Activated T-helper 1 cell treated with Interleukin-2 at 50 U/mL for 16 hours (primary cell): ENCODE data around the gene MRPS35.

Experiments
- DNase-seq: peaks from one replicate; pipeline ENCODE4 v3.0.0-alpha.2; 2020; ENCODE audit warnings: low read depth

The MRPS35 gene

DNA sequence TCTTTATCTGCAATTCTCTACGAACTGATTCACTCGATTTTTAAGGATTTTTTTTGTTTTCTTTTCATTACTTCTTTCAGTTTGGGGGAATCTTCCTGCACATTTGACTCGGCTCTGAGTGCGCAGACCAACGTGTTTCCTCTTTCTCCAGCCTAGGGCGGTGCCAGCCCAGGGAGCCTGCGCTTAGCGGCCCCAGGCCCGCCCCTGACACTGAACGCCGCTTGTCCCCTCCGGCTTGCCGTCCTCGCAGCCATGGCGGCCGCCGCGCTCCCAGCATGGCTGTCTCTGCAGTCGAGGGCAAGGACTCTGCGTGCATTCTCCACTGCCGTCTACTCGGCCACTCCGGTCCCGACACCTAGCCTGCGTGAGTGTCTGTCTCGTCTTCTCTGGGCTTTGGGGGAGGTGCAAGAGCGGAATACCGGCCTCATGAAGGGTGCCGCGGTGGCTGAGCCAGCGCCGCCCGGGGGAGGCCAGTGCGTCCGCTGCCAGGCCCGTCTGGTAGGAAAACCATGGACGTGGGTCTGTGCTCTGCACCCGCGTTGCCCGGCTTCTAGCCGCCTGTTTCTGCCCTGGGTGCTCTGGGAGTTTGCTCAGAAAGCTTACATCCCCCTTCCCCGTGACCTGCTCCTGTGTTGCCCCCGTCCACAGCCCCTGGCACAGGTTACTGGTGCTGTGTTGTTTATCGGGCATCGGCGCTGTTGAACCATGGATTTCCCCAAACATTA is at the start of gene MRPS35:
TSS of gene MRPS35 (plus strand) at position 241 of the 725 bp plus-strand sequence. CDS start at position 253, 12 bp downstream.
- peak; percentile 80 for DNase-seq

DNA sequence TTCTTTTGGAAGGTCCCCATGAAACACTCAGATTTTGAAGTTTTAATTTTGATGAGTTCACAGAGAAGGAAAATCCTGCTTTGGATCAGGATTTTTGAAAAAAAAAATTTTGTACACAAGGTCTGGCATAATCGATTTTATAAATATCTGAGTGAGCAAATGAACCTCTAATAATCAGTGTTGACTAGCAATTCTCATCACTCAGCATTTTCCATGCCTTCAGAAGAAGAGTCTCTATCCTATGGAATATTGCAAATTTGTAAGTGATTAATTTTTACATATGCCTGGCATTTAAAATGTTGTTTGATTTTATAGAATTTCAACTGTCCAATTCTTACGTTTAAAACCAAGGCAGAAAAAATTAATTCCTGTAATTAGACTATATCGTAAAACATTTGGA is 44.9 kb upstream of the MRPS35 start:
- DNase-seq: no peak

DNA sequence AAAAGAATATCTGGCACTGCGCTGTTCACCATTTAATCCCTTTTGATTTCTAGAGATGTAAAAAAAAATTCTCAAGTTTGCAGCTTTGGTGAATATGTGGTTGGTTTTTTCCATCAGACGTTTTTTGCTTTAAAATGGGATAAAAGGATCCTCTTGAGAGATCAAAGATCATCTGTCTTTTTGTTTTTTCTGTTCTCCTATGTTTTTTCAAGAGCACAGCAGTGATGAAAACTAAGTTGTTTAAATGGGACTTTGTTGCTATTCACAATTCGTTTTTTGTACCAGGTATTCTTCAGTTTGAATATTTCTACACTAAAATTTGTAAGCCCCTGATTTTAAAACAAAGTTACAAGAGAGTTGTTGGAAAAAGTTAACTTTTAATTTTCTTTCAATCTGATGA is 44.1 kb upstream of the MRPS35 start:
- DNase-seq: no peak

DNA sequence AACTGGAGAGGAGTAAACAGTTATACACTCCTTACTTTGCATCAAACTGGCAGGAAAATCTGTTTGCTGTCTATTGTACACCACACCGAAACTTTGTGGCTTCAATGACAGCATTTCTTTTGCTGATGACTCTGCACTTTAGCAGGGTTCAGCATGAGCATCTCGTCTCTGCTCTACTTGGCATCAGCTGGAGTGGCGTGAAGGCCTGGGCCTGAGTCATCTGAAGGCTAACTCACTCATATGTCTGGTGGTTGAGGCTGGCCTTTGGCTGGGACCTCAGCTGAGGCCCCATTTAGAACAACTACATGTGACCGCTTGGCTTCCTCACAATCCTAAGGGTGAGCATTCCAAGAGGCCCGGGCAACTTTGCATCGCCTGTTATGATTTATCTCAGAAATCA is 43.1 kb upstream of the MRPS35 start:
- DNase-seq: no peak

DNA sequence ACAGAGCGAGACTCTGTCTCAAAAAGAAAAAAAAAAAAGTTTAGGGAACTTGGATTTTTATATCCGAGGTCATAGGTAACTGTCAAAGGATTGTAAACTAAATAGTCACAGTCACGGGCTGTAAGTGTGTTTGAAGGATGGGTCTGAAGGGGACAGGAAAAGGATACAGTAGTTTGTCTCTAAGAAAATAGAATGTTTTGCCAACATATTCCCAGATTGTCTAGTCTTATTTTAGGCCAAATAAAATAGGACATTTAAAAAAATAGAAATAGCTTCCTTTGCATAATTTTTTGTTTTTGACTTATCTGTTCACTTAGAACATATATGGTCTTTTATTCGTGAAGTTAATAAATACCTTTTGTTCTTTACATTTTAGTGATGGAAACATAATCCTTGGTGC is 38.6 kb upstream of the MRPS35 start:
- DNase-seq: no peak

DNA sequence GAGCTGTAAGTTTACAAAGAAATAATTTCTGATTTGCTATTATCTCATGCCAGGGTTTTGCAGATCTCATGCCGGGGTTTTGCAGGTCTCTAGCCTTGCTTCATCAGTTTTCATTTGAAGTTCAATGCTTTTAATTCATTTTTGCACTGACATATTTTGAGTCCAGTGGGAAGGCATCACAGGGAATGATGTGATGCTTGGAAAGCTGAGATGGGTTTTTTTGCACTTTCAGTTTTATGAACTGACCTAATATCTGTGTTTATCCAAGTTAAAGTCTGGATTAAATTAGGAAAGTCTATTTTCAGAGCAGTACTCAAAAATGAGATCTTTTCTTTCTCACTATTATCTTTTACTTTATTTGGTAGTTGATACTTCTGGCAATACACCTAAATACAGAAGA is 38.0 kb upstream of the MRPS35 start:
- no peak for DNase-seq

DNA sequence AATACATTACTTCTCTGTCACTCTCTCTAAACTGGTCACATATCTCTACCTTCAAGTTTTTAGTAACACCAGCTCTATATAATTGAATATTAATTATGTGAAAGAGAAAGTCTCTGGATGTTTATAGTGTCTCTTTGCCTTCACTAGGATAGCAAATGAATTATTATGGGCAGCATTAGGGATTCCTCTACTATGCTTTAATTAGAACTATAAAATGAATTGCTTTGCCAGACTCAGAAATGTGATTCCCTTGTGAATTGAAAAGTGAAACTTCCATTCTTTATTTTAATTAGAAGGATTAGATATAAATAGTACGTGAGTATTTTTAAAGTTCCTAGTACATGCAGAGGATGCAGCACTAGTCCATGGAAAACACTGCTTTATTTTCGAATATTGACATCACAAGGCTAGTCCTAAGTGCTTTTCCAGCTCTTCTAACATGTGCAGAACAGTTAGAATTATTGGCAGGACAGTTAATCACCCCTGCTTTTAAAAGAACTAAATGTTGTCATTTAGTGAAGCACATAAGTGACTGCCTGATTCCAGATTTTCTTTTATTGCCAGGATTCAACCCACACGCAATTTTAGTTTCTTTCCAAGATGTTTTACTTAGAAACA is 37.4 kb upstream of the MRPS35 start:
- no peak for DNase-seq

DNA sequence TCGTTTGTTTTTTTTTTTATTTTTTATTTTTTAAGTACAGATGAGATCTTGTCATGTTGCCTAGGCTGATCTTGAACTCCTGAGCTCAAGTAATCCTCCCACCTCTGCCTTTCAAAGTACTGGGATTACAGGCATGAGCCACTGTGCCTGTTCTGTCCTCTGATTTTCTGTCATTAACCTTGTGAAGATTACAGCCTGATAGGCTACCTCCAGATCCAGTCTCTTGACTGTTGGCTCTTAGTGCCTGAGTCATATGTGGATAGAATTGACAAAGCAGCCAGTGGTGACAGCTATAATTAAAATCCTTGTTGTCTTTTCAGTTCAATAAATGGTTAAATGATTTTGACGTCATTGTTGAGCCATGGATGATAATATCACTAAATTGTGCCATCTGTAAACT is 35.6 kb upstream of the MRPS35 start:
- no peak for DNase-seq

DNA sequence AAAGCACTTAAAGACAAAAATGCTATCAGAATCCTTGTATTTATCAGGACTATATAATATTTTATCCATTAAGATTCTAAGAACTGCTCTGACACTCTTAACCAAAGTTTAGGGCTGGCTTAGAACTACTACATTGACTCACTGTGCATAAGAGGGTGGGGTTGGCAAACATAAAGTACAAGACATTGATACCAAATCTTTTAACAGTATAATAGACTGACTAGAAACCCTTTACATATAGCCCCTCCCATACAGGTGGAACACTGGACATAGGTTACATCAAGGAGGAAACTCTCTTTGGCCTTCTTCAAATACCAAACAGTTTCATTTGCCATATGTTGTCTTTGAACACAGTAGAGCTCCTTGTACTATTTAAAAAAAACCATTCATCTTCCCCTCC is 30.0 kb upstream of the MRPS35 start:
- DNase-seq: no peak

DNA sequence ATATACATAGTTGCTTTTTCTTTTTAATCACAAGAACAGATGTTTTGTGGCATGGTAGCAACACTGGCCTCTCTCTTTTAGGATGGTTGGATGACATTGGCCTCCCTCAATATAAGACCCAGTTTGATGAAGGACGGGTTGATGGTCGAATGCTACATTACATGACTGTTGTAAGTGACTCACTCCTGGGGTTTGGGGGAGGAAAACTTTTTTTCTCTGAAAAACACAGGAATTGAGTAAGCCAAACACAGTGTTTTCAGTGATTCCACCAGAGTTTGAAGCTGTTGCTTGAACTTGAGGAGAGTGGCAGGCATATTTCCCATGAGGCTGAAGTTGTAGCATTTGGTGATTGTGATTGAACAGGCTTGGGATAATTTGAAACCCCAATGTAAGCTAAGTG is 28.1 kb upstream of the MRPS35 start:
- DNase-seq: no peak

DNA sequence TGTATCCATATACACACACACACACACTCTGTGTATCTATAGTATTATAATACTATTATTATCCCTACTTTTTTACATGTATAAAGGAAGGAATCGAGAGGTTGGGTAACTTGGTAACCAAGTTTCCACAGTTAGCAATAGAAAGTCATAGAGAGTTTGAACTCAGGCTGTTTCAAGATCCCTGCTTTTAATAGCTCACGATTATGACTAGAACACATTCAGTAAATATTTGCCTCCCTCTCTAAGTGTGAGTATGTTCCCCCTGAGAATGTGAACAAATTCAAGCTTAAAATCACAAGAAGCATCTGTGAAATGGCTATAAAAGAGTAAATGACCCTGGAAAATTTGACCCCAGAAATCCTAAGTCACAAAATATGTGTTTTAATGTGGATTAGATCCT is 25.4 kb upstream of the MRPS35 start:
- DNase-seq: no peak

DNA sequence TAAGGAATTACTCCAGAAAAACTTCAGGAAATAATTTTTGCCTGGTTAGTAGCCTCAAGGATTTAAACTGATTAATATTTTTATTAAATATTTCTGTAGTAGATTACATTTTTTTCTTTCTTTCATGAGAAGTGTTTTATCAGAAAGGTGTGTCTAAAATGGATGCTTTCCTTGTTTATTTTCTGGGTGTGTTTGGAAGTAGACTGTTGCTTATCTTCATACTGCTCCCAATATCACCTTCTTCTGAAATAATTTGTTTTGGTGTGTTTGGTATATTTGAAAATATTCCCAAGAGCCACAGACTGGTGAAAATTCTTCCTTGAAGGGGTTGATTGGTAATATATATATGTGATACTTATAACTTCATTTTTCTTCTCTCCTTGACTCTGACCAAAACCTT is 24.5 kb upstream of the MRPS35 start:
- DNase-seq: no peak

DNA sequence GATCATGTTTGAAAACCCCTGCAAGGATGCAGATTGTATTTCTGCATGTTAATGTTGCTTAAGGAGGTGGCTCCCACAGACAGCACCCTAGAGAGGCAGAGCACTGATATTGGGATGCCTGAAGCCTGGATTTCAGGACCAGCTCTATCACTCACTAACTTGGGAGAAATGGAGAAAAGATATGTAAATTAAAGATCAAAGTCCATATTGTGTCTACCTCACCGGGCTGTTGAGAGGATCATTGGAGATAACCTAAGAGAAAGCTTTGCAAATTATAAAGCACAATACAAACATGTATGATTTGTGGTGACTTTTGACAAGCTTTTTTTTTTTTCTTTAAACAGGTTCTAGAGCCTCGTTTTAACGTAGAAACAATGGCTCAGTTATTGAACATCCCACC is 22.0 kb upstream of the MRPS35 start:
- DNase-seq: no peak

DNA sequence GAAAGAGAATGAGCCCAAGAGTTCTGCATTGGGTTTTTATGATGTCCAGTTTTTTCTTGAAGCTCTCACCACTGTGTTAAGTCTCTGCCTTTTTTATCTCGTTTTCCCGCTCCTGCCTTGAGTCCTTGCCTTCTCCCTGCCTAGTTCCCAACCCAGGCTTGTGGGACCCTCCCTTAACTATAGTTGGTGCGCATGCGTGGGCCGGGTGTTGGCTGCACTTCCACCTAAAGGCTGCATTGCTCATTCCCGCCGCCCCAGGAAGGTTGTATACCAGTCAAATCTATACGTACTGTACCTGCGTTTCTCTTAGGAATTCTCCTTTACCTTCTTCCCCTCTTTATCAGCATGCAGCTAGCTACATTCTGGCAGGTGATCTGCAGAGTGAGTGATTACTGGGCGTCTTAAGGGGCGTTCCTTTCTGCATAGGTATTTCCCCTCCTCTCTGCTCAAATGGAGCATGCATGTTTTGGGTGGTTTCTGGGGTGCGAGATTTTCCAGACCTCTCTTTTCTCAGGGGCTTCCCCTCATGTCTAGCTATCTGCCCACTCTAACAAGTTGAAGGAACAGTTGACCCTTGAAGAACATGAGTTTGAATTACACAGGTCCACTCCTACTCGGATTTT is 21.0 kb upstream of the MRPS35 start:
- no peak for DNase-seq

DNA sequence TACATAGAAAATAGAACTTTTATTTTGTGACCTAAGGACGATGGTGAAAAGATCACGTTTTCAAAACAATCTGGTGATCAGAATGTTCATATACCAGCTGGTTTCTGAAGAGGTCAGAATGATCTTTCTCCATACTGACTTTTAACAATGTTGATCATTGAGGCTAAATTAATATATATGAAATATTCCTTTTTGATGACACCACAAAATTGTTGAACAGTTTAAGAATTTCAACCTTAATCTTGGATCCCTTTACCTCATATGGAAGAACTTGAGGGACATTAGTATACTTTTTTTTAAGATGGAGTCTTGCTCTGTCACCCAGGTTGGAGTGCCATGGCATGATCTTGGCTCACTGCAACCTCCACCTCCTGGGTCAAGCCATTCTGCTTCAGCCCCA is 17.2 kb upstream of the MRPS35 start:
- no peak for DNase-seq

DNA sequence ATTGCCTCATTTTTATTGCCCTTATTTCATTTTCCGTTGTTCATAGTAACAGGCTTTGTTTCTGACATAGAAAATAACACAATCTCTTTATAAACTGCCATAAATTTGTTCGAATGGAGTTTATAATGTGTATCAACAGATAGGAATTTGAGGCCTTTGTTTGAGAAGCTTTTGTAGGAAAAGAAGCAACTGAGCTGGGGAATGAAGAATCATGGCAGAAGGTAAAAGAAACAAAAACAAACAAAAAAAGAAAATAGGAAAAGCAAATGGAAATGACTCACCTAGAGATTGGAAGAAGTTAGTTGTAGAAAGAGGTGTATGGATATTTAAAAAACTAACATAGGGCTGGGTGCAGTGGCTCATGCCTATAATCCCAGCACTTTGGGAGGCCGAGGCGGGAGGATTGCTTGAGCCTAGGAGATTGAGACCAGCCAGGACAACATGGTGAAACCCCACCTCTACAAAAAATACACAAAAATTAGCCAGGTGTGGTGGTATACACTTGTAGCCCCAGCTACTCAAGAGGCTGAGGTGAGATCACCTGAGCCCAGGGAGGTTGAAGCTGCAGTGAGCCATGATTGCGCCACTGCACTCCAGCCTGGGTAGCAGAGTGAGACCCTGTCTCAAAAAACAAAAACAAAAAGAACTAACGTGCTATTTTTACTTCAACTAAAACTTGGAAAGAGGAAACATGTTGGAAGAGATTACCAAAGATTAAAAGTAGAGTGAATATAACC is 14.9 kb upstream of the MRPS35 start:
- no peak for DNase-seq

DNA sequence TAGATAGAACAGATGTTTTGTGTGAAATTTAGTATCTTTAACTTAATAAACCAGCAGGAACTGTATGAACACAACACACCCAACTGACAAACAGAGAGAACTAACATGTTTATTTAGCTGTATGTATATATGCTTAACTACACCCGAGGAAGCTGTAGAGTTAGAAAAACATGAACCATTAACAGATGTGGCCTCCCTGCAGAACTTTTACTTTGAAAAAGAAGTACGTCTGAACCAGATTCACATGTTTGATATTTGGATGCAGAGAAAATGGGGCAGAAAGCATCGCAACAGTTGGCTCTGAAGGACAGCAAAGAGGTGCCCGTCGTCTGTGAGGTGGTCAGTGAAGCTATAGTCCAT is 14.4 kb upstream of the MRPS35 start, which contains the start of gene REP15:
TSS of gene REP15 (plus strand) at position 155 of the 360 bp plus-strand sequence. CDS start at position 271, 116 bp downstream.
- no peak for DNase-seq

DNA sequence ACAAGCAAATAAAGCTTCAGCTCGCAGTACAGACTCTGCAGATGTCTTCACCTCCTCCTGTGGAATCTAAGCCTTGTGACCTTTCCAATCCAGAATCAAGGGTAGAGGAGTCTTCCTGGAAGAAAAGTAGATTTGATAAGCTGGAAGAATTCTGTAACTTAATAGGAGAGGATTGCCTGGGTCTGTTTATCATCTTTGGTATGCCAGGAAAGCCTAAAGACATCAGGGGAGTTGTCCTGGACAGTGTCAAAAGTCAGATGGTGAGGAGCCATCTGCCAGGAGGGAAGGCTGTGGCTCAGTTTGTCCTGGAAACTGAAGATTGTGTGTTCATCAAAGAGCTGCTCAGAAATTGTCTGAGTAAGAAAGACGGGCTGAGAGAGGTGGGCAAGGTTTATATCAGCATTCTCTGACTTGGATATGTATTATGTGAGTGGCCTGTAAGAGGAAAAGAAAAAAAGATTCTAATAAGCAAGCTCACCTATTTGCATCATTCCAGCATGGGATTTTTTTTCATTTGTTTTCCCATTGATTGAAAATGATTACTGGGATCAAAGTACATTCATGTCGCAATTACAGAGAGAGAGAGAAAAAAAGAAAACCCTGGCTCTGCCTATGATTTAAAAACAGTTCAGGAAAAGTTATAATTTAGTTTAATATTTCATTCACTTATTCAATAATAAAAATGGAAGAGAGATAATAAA is 13.6 kb upstream of the MRPS35 start:
- no peak for DNase-seq

DNA sequence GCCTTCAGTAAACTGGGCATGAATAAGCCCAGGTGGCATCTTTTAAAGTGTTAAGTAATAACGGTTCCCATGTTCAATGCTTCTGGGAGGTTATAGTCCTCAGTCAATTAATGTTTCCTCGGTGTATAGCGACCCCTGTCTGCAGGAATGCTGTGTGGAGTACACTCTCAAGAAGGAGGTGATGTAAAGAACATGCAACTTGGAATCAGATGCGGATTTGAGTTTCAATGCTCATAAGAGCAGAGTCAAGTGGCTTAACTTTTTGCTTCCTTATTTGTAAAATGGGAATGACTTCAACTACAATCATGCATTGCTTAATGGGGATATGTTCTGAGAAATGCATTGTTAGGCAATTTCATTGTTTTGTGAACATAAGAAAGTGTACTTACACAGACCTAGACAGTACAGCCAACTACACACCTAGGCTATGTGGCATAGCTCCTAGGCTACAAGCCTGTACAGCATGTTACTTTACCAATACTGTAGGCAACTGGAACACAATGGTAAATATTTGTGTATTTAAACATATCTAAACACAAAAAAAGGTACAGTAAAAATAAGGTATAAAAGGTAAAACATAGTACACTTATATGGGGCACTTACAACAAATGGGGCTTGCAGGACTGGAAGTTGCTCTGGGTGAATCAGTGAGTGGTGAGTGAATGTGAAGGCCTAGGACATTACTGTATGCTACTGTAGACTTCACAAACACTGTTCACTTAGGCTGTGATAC is 6.7 kb upstream of the MRPS35 start:
- DNase-seq: peak; percentile 32

DNA sequence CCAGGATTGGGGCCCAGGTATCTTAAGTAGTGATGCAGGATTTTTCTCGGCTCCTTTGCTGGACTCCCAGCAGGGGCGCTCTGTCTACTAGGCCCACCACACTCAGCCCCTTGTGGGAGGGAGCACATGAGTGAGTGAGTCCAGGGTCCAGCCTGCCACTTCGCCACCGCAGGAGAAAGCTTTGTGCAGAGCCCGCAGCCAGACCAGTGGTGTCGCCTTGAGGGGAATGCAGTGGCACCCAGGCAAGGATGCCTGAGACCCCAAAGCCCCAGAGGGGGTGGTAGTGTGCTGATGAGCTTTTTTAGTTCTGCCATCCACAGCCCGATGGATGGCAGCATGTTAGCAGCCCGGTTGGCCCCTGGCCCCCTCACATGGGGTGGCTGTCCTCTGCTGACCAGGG is 5.4 kb upstream of the MRPS35 start:
- no peak for DNase-seq

DNA sequence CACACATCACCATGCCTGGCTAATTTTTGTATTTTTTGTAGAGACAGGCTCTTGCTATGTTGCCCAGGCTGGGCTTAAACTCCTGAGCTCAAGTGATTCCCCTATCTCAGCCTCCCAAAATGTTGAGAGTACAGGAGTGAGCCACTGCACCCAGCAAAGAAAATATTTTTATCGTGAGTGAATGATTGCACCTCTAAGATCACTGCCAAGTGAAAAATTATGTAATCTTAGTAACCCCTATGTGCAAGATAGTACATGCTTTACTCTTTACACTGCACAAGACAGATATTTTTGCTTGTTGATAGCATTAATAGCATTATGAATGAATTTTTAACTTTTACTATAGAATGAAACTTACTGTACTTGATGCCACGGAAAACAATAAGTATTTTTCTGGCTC is 3.4 kb upstream of the MRPS35 start:
- no peak for DNase-seq
